HEK293 (cell line): ENCODE results near the gene STX5.
A peak's percentile ranks its signal among the peaks of the same experiment; 100 is the strongest.

Source experiments
- BCL6B ChIP-seq: fragments of 450-650 bp; formaldehyde crosslinking; IDR thresholded peaks from 2 replicates; pipeline ENCODE4 v1.5.1; 2017; ENCODE audit warnings: missing biosample characterization, missing genetic modification characterization
- HOXA7 ChIP-seq: sonication (generic); formaldehyde crosslinking; IDR thresholded peaks from 2 replicates; pipeline ENCODE4 v1.8.1; 2022; ENCODE audit warnings: missing genetic modification reagents, borderline replicate concordance
- KLF16 ChIP-seq: fragments of 450-650 bp; formaldehyde crosslinking; IDR thresholded peaks from 2 replicates; pipeline ENCODE4 v1.5.1; 2017; ENCODE audit warnings: missing biosample characterization, missing genetic modification characterization
- KLF7 ChIP-seq: fragments of 450-650 bp; formaldehyde crosslinking; IDR thresholded peaks from 2 replicates; pipeline ENCODE4 v1.5.1; 2016; ENCODE audit warnings: missing biosample characterization, missing genetic modification characterization, borderline replicate concordance
- SCRT2 ChIP-seq: fragments of 450-650 bp; formaldehyde crosslinking; IDR thresholded peaks from 2 replicates; pipeline ENCODE4 v1.5.1; 2016; ENCODE audit warnings: missing biosample characterization, missing genetic modification characterization
- YY2 ChIP-seq: fragments of 450-650 bp; formaldehyde crosslinking; IDR thresholded peaks from 2 replicates; pipeline ENCODE4 v1.5.1; 2016; ENCODE audit warnings: missing biosample characterization, missing genetic modification characterization
- ZBTB11 ChIP-seq: fragments of 450-650 bp; formaldehyde crosslinking; conservative IDR thresholded peaks from 2 replicates; pipeline ENCODE4 v1.5.1; 2016; ENCODE audit warnings: low read depth, missing biosample characterization, missing genetic modification characterization
- ZBTB17 ChIP-seq: fragments of 450-650 bp; formaldehyde crosslinking; IDR thresholded peaks from 2 replicates; pipeline ENCODE4 v1.5.1; 2016; ENCODE audit warnings: missing biosample characterization, missing genetic modification characterization
- ZBTB26 ChIP-seq: fragments of 450-650 bp; formaldehyde crosslinking; optimal IDR thresholded peaks from 2 replicates; pipeline ENCODE3; 2016; ENCODE audit warnings: missing biosample characterization, mild to moderate bottlenecking, missing genetic modification characterization
- ZBTB49 ChIP-seq: fragments of 450-650 bp; formaldehyde crosslinking; IDR thresholded peaks from 2 replicates; pipeline ENCODE4 v1.5.1; 2016; ENCODE audit warnings: missing biosample characterization, missing genetic modification characterization, low read depth
- ZNF114 ChIP-seq: fragments of 450-650 bp; formaldehyde crosslinking; IDR thresholded peaks from 2 replicates; pipeline ENCODE4 v1.5.0; 2017; ENCODE audit warnings: missing biosample characterization, missing genetic modification characterization
- ZNF133 ChIP-seq: fragments of 450-650 bp; formaldehyde crosslinking; IDR thresholded peaks from 2 replicates; pipeline ENCODE4 v1.5.1; 2016; ENCODE audit warnings: missing biosample characterization, missing genetic modification characterization
- ZNF16 ChIP-seq: fragments of 450-650 bp; formaldehyde crosslinking; IDR thresholded peaks from 2 replicates; pipeline ENCODE4 v1.5.1; 2016; ENCODE audit warnings: low read depth, missing biosample characterization, missing genetic modification characterization
- ZNF280C ChIP-seq: fragments of 450-650 bp; formaldehyde crosslinking; IDR thresholded peaks from 2 replicates; pipeline ENCODE4 v1.5.1; 2016; ENCODE audit warnings: missing biosample characterization, missing genetic modification characterization
- ZNF362 ChIP-seq: fragments of 450-650 bp; formaldehyde crosslinking; IDR thresholded peaks from 2 replicates; pipeline ENCODE4 v1.5.1; 2016; ENCODE audit warnings: missing biosample characterization, missing genetic modification characterization
- ZNF37A ChIP-seq: fragments of 450-650 bp; IDR thresholded peaks from 2 replicates; pipeline ENCODE4 v1.5.1; 2018; ENCODE audit warnings: missing biosample characterization, missing genetic modification characterization
- ZNF394 ChIP-seq: fragments of 450-650 bp; formaldehyde crosslinking; IDR thresholded peaks from 2 replicates; pipeline ENCODE4 v1.5.1; 2016; ENCODE audit warnings: missing biosample characterization, missing genetic modification characterization, mild to moderate bottlenecking, moderate library complexity, borderline replicate concordance
- ZNF514 ChIP-seq: fragments of 450-650 bp; formaldehyde crosslinking; IDR thresholded peaks from 2 replicates; pipeline ENCODE4 v1.5.1; 2016; ENCODE audit warnings: missing biosample characterization, missing genetic modification characterization
- ZNF529 ChIP-seq: fragments of 450-650 bp; formaldehyde crosslinking; IDR thresholded peaks from 2 replicates; pipeline ENCODE4 v1.5.1; 2017; ENCODE audit warnings: missing genetic modification characterization, missing biosample characterization; ENCODE audit not compliant: insufficient replicate concordance
- ZNF621 ChIP-seq: fragments of 450-650 bp; formaldehyde crosslinking; IDR thresholded peaks from 2 replicates; pipeline ENCODE4 v1.5.1; 2017; ENCODE audit warnings: missing biosample characterization, missing genetic modification characterization
- ZNF791 ChIP-seq: fragments of 450-650 bp; formaldehyde crosslinking; IDR thresholded peaks from 2 replicates; pipeline ENCODE4 v1.5.1; 2016; ENCODE audit warnings: missing biosample characterization, missing genetic modification characterization
- ZSCAN18 ChIP-seq: fragments of 450-650 bp; formaldehyde crosslinking; IDR thresholded peaks from 2 replicates; pipeline ENCODE4 v1.5.1; 2016; ENCODE audit warnings: missing biosample characterization, missing genetic modification characterization
- ZSCAN5A ChIP-seq: fragments of 450-650 bp; formaldehyde crosslinking; IDR thresholded peaks from 2 replicates; pipeline ENCODE4 v1.5.1; 2016; ENCODE audit warnings: missing biosample characterization, missing genetic modification characterization

Gene STX5

GRCh38 chr11:62839050-62839945 is 7.4 kb upstream of the STX5 start, which contains the start of gene WDR74 (continued):
- no peak for TF ChIP-seq ZSCAN5A (tag by site-specific recombination)
- no peak for TF ChIP-seq ZSCAN18 (tag by site-specific recombination)
- no peak for TF ChIP-seq ZBTB49 (tag by site-specific recombination)
- TF ChIP-seq ZNF16, result no peak
- TF ChIP-seq ZNF114 (tag by site-specific recombination), result no peak
- peak; percentile 84 for TF ChIP-seq ZBTB11 (tag by site-specific recombination)
- no peak for TF ChIP-seq ZNF37A (tag by site-specific recombination)
- TF ChIP-seq ZNF529, result no peak
- TF ChIP-seq YY2 (tag by site-specific recombination), result peak; percentile 93
- no peak for TF ChIP-seq ZNF362
- TF ChIP-seq BCL6B (tag by site-specific recombination), result no peak
- peak; percentile 45 for TF ChIP-seq ZBTB26 (tag by site-specific recombination)
- no peak for TF ChIP-seq SCRT2
- TF ChIP-seq ZBTB17 (tag by site-specific recombination), result peak; percentile 83
- no peak for TF ChIP-seq HOXA7 (CRISPR knock-in tag)
- no peak for TF ChIP-seq KLF7
- TF ChIP-seq ZNF280C (tag by site-specific recombination), result no peak
- TF ChIP-seq KLF16, result peak; percentile 57
- no peak for TF ChIP-seq ZNF514 (tag by site-specific recombination)
- TF ChIP-seq ZNF394 (tag by site-specific recombination), result no peak; the same call in 1 of the 2 replicates
- TF ChIP-seq ZNF133 (tag by site-specific recombination), result no peak
- TF ChIP-seq ZNF791 (tag by site-specific recombination), result no peak
- TF ChIP-seq ZNF621 (tag by site-specific recombination), result no peak
